ENCODE measurements around the gene TPP1.

The TPP1 gene

DNA sequence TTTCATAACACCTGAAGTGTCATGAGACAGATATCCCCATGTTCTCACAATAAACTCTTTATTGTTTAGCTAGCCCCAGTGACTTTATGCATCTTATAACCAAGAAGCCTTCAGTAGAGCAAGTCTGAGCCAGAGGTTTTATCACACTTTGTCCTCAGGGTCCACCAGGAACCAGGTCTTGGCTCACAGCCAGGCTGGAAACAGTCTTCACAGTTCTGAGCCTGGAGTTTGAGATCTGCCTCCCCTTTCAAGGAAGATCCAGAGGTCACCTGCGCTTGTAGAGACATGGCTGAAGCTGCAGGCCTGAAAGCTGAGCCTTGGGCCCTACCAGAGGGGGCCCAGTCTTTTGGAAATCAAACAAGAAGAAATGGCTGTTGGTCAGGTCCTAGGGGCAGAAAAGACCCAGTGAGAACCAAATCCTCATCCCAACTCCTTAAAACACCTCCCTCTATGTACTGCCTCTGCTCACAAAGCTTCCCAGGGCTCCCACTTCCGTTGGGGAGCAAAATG lies 19.3 kb downstream of the TPP1 start:
- H3K9me2 ChIP-seq (replicated peaks; ENCODE audit: low read depth, low read length): no peaks in the 10 kb centered on the region
- H3K4me3 ChIP-seq (ENCODE audit: low read length, poor library complexity, severe bottlenecking): peak overlapping the region; percentile 17
- peaks cover 26% of the 10 kb centered on the region; the same call in 1 of the 2 replicates for H3K36me3 ChIP-seq (ENCODE audit: insufficient read depth, low read length)
- H3F3A ChIP-seq (ENCODE audit: low read depth): 0 out of 2 replicates have a peak, but pooled peaks cover 3% of the 10 kb centered on the region
- peaks cover 57% of the 10 kb centered on the region for H3K4me1 ChIP-seq (ENCODE audit: insufficient read depth, low read length, poor library complexity, severe bottlenecking)
- peak overlapping the region; percentile 97 for H3K4me2 ChIP-seq (ENCODE audit: low read depth, low read length, poor library complexity, severe bottlenecking)
- peaks cover 43% of the 10 kb centered on the region for H4K20me1 ChIP-seq (ENCODE audit: insufficient read depth, low read length, poor library complexity, severe bottlenecking)
- peaks cover 79% of the 10 kb centered on the region for H3K79me2 ChIP-seq (ENCODE audit: insufficient read depth, low read length)
- TF ChIP-seq EZH2phosphoT487 (IDR thresholded peaks at IDR 0.05; ENCODE audit: borderline replicate concordance): no peak
- TF ChIP-seq, protein P1, sequence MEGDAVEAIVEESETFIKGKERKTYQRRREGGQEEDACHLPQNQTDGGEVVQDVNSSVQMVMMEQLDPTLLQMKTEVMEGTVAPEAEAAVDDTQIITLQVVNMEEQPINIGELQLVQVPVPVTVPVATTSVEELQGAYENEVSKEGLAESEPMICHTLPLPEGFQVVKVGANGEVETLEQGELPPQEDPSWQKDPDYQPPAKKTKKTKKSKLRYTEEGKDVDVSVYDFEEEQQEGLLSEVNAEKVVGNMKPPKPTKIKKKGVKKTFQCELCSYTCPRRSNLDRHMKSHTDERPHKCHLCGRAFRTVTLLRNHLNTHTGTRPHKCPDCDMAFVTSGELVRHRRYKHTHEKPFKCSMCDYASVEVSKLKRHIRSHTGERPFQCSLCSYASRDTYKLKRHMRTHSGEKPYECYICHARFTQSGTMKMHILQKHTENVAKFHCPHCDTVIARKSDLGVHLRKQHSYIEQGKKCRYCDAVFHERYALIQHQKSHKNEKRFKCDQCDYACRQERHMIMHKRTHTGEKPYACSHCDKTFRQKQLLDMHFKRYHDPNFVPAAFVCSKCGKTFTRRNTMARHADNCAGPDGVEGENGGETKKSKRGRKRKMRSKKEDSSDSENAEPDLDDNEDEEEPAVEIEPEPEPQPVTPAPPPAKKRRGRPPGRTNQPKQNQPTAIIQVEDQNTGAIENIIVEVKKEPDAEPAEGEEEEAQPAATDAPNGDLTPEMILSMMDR (conservative IDR thresholded peaks at IDR 0.05; ENCODE audit: low read length): no peak
- H3K9me3 ChIP-seq (ENCODE audit: insufficient read depth, low read depth, low read length): no peaks in the 10 kb centered on the region
- H2AFZ ChIP-seq (ENCODE audit: low read length): no peak overlapping the region
- H3K9ac ChIP-seq (ENCODE audit: low read depth, low read length, poor library complexity, severe bottlenecking): peak overlapping the region; percentile 97
- H3K27me3 ChIP-seq (ENCODE audit: insufficient read depth, low read length, poor library complexity, severe bottlenecking): no peaks in the 10 kb centered on the region

DNA sequence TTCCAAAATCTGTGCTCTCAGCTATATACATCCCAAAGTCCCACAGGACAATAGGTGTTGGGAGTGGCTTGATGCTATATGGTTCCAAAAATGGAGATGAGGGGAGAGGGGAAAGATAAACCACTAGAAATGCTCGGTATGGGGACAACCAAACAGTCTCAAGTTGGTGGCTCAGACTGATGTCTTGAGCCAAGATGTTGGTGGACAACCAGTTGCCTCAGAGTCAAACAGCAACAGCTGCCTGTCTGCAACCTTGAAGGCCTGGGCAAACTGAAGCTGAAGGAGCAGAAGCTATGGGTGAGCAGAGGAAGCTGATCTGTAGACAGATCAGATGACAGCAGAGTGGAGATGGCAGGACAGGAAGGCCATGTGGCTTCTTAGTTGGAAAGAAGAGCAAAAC lies 19.8 kb downstream of the TPP1 start:
- H3K4me3 ChIP-seq (ENCODE audit: low read length, poor library complexity, severe bottlenecking): peak overlapping the region; percentile 17

DNA sequence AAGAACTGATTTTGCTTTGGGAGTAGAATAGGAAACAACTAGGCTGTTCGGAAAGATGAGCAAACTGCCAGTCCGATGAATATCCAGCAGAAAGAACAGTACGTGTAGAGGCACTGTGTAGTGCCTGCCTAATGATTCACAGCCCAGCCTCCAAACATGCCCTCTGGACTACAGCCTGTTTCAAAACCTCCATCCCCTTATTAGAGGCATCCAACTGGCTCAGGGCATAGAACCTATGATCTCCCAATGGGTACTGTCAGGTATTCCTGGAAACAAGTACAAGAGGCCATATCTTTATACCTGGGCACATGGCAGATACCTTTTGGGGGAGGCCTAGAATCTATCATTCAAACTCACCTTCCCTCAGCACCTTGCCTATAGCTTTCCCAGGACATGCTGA lies 20.7 kb downstream of the TPP1 start:
- Histone ChIP-seq H3K4me1 (ENCODE audit: insufficient read depth, low read length, poor library complexity, severe bottlenecking) (peaks cover 65% of the 10 kb centered on the region), H3K27me3 (ENCODE audit: insufficient read depth, low read length, poor library complexity, severe bottlenecking) (no peaks in the 10 kb centered on the region), H3K9me2 (replicated peaks; ENCODE audit: low read depth, low read length) (no peaks in the 10 kb centered on the region), H3K9ac (ENCODE audit: low read depth, low read length, poor library complexity, severe bottlenecking) (no peak overlapping the region), H2AFZ (ENCODE audit: low read length) (no peak overlapping the region), H3K36me3 (ENCODE audit: insufficient read depth, low read length) (peaks cover 26% of the 10 kb centered on the region; the same call in 1 of the 2 replicates), H3K9me3 (ENCODE audit: insufficient read depth, low read depth, low read length) (no peaks in the 10 kb centered on the region), H3F3A (ENCODE audit: low read depth) (no peaks in the 10 kb centered on the region), H3K4me3 (ENCODE audit: low read length, poor library complexity, severe bottlenecking) (no peak overlapping the region), H3K4me2 (ENCODE audit: low read depth, low read length, poor library complexity, severe bottlenecking) (peak overlapping the region; percentile 97), H4K20me1 (ENCODE audit: insufficient read depth, low read length, poor library complexity, severe bottlenecking) (peaks cover 35% of the 10 kb centered on the region), H3K79me2 (ENCODE audit: insufficient read depth, low read length) (peaks cover 65% of the 10 kb centered on the region)
- no peak for TF ChIP-seq EZH2phosphoT487 (IDR thresholded peaks at IDR 0.05; ENCODE audit: borderline replicate concordance)

More for the DNA sequence above, 19.8 kb downstream of the TPP1 start:
- Histone ChIP-seq H3K27me3 (ENCODE audit: insufficient read depth, low read length, poor library complexity, severe bottlenecking) (no peaks in the 10 kb centered on the region), H2AFZ (ENCODE audit: low read length) (no peak overlapping the region), H3K79me2 (ENCODE audit: insufficient read depth, low read length) (peaks cover 74% of the 10 kb centered on the region), H4K20me1 (ENCODE audit: insufficient read depth, low read length, poor library complexity, severe bottlenecking) (peaks cover 39% of the 10 kb centered on the region), H3K4me1 (ENCODE audit: insufficient read depth, low read length, poor library complexity, severe bottlenecking) (peaks cover 57% of the 10 kb centered on the region), H3K9ac (ENCODE audit: low read depth, low read length, poor library complexity, severe bottlenecking) (peak overlapping the region; percentile 97), H3K9me2 (replicated peaks; ENCODE audit: low read depth, low read length) (no peaks in the 10 kb centered on the region), H3F3A (ENCODE audit: low read depth) (0 out of 2 replicates have a peak, but pooled peaks cover 3% of the 10 kb centered on the region), H3K9me3 (ENCODE audit: insufficient read depth, low read depth, low read length) (no peaks in the 10 kb centered on the region), H3K4me2 (ENCODE audit: low read depth, low read length, poor library complexity, severe bottlenecking) (peak overlapping the region; percentile 97), H3K36me3 (ENCODE audit: insufficient read depth, low read length) (peaks cover 26% of the 10 kb centered on the region; the same call in 1 of the 2 replicates)
- TF ChIP-seq, protein P1 (conservative IDR thresholded peaks at IDR 0.05; ENCODE audit: low read length): no peak
- TF ChIP-seq EZH2phosphoT487 (IDR thresholded peaks at IDR 0.05; ENCODE audit: borderline replicate concordance): no peak

All from Loucy (cell line).